HG03108 (cell line): ENCODE measurements around the gene SPATA31A5.
"Not testable (repeated sequence)": the region's sequence is repeated elsewhere in the genome, so short reads cannot be mapped to it uniquely, and the experiment has no call there.

Source experiments
- ATAC-seq: cut with Tn5 transposase; IDR thresholded peaks from one replicate; pipeline ENCODE4 v1.9.1; 2021; ENCODE audit warnings: moderate library complexity; ENCODE audit not compliant: unreplicated experiment

The SPATA31A5 gene

GRCh38 chr9:60914107-60914506 is at the start of gene SPATA31A5:
TSS of gene SPATA31A5 (plus strand) at chr9:60914407. CDS start at chr9:60914436, 29 bp downstream.
- not testable (repeated sequence) for ATAC-seq

- ATAC-seq: not testable (repeated sequence)
These were observed 48.8 kb downstream of the SPATA31A5 start for GRCh38 chr9:60962990-60963350.

GRCh38 chr9:60966382-60966781 is 52.2 kb downstream of the SPATA31A5 start:
- not testable (repeated sequence) for ATAC-seq
